GM13976 (cell line): ENCODE results near the gene NAT14.

Experiments
- DNase-seq: peaks from one replicate; pipeline ENCODE4 v3.0.0; 2012; ENCODE audit warnings: low spot score
- CTCF ChIP-seq: IDR thresholded peaks from 2 replicates; pipeline ENCODE4 v1.5.1; 2012; ENCODE audit warnings: borderline replicate concordance, mild to moderate bottlenecking; ENCODE audit not compliant: insufficient read depth; ENCODE audit errors: extremely low read depth, missing control alignments, control extremely low read depth
- in situ Hi-C: fragments of 300-500 bp; cut with MboI; formaldehyde crosslinking; loops from one replicate; pipeline ENCODE4 v1.12.0; 2022; ENCODE audit warnings: low sequenced_read_pairs, mixed read lengths, inconsistent platforms; ENCODE audit not compliant: unreplicated experiment

The NAT14 gene

DNA sequence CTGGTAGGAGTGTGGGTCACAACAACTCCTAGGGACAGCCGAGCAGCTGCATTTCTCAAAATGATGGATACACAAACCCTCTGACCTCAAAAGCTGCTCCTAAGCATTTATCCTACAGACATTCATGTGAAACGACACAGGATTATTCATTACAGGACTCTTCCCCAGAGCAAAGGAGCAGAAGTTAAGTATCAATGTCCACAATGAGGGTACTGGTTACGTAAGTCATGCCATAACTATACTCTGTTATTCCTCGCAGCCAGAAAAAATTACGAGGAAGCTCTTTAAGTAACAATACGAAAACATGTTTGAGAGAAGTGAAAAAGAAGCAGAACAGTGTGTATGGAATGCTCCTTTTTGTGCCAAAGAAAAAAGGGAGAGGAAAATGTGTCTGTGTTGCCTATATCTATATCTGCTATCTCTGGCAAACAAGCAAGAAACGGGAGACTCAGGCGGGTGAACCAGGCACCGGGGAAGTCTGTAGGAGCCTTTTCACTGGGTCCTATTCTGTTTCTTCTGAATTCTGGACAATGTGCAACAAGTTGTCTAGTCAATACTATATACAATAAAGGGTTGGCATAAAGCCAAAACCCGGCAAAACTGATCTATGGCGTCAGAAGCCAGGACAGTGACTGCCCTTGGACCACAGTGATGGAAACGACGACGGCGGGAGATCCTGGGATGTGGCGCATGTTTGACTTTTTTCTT is 24.9 kb upstream of the NAT14 start:
- in situ Hi-C loops: no loop called here
- TF ChIP-seq CTCF: no peak
- DNase-seq: no peak

GRCh38 chr19:55460670-55461258 is 24.2 kb upstream of the NAT14 start:
- TF ChIP-seq CTCF: no peak
- peak; percentile 81 for DNase-seq
- in situ Hi-C loops: no loop called here

- no peak for TF ChIP-seq CTCF
- DNase-seq: peak; percentile 100
- in situ Hi-C loops: no loop called here
Observed at GRCh38 chr19:55461259-55461973, 23.6 kb upstream of the NAT14 start, which contains the start of gene ISOC2. Gene ISOC2 (minus strand): TSS chr19:55461642. CDS start chr19:55456486, 5,156 bp downstream.

- no peak for TF ChIP-seq CTCF
- in situ Hi-C loops: no loop called here
- DNase-seq: no peak
Observed at GRCh38 chr19:55461974-55462626, 22.9 kb upstream of the NAT14 start.

- DNase-seq: no peak
- in situ Hi-C loops: no loop called here
- TF ChIP-seq CTCF: no peak
Observed at GRCh38 chr19:55462722-55463121, 22.3 kb upstream of the NAT14 start.

DNA sequence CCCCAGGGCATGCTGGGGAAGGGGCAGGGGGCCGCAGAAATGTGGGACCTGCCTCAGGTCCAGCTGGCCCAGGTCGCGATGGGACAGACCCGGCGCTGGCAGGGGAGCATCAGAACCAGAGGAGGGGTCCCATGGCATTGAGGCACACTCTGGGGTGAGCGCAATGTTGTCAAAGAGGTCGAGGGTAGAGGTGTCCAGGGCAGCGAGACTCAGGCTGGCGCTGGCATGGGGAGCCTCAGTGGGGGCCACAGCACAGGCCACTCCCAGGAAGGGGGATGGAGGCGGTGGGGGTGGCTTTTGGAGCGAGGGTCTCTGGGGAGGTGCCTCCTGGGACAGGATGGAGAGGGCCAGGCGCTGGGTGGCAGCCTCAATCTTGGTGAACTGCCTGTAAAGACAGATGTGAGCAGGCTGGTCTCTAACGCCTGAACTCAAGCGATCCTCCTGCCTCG is 21.4 kb upstream of the NAT14 start:
- DNase-seq: no peak
- no peak for TF ChIP-seq CTCF
- in situ Hi-C loops: no loop called here
